Naive B cell (primary cell): ENCODE measurements around the gene DGKI. TPM values are rescaled to one million over a fixed set of nuclear protein-coding genes. Genes with fewer than 3 reads are reported as not detected.
A peak's percentile ranks its signal among the peaks of the same experiment; 100 is the strongest.

Experiments used
- ATAC-seq, 2 donors: fragments of 150-1000 bp; cut with Tn5 transposase; 2 replicates each; pipeline ENCODE4 v1.10.0; 2021; ENCODE audit warnings: low read depth in 2 of 2, mild to moderate bottlenecking in 2 of 2, moderate library complexity in 2 of 2
- DNase-seq: peaks from one replicate; pipeline ENCODE4 v3.0.0; 2022
- H3K27ac Mint-ChIP-seq, 6 donors: one replicate each; pipeline ENCODE4 v1.8.0; 2020 to 2022; ENCODE audit warnings: mild to moderate bottlenecking in 6 of 6, mixed read lengths in 6 of 6, moderate library complexity in 5 of 6, inconsistent platforms in 2 of 6
- H3K27me3 Mint-ChIP-seq, 3 donors: one replicate each; pipeline ENCODE4 v1.8.0; 2021 to 2022; ENCODE audit warnings: mixed read lengths in 3 of 3, mild to moderate bottlenecking in 1 of 3
- H3K36me3 Mint-ChIP-seq, 2 donors: one replicate each; pipeline ENCODE4 v1.8.0; 2020 to 2022; ENCODE audit warnings: mixed read lengths in 2 of 2, inconsistent platforms in 1 of 2, mild to moderate bottlenecking in 1 of 2
- H3K4me1 Mint-ChIP-seq, 3 donors: one replicate each; pipeline ENCODE4 v1.8.0; 2020 to 2022; ENCODE audit warnings: mixed read lengths in 3 of 3, inconsistent platforms in 1 of 3, mild to moderate bottlenecking in 1 of 3, moderate library complexity in 1 of 3
- H3K4me3 Mint-ChIP-seq, 8 donors: one replicate each; pipeline ENCODE4 v1.8.0; 2020 to 2022; ENCODE audit warnings: mild to moderate bottlenecking in 8 of 8, mixed read lengths in 8 of 8, moderate library complexity in 8 of 8, inconsistent platforms in 2 of 8
- H3K9me3 Mint-ChIP-seq, 7 donors: one replicate each; pipeline ENCODE4 v1.8.0; 2020 to 2022; ENCODE audit warnings: mixed read lengths in 7 of 7, mild to moderate bottlenecking in 5 of 7, inconsistent platforms in 2 of 7, moderate library complexity in 1 of 7
- polyA plus RNA-seq, 6 donors: library from polyadenylated mRNA; unstranded; fragments of 300-500 nt; fragmentation: Illumina TruSeq; gene quantifications; one replicate each; pipeline ENCODE4 v1.2.3, GENCODE V29; 2021; ENCODE audit warnings: low read depth in 6 of 6

DGKI gene
- polyA plus RNA-seq, 6 donors from 2014 or later: not detected

GRCh38 chr7:137544453-137545058 lies 302.2 kb downstream of the DGKI start:
- H3K4me1 Mint-ChIP-seq: no peaks in the 10 kb centered on the region
- no peak for ATAC-seq
- peaks cover 0 to 6% (median 0%) of the 10 kb centered on the region in 7 donors for H3K9me3 Mint-ChIP-seq
- no peaks in the 10 kb centered on the region for H3K36me3 Mint-ChIP-seq
- H3K4me3 Mint-ChIP-seq: no peak overlapping the region
- no peak overlapping the region for H3K27ac Mint-ChIP-seq
- no peaks in the 10 kb centered on the region for H3K27me3 Mint-ChIP-seq
- no peak for DNase-seq

- Mint-ChIP-seq H3K27ac (no peak overlapping the region), H3K4me3 (no peak overlapping the region), H3K4me1 (no peaks in the 10 kb centered on the region), H3K27me3 (peaks cover 0 to 5% (median 0%) of the 10 kb centered on the region in 3 donors), H3K9me3 (peaks cover 0 to 4% (median 0%) of the 10 kb centered on the region in 7 donors), H3K36me3 (no peaks in the 10 kb centered on the region)
- ATAC-seq (no peak), DNase-seq (no peak)
These were observed 307.6 kb downstream of the DGKI start for GRCh38 chr7:137539111-137539715.

GRCh38 chr7:137538361-137538762 lies 308.4 kb downstream of the DGKI start:
- ATAC-seq: no peak
- H3K27me3 Mint-ChIP-seq: peaks cover 0 to 5% (median 0%) of the 10 kb centered on the region in 3 donors
- DNase-seq: no peak
- peaks cover 0 to 4% (median 0%) of the 10 kb centered on the region in 7 donors for H3K9me3 Mint-ChIP-seq
- no peak overlapping the region for H3K4me3 Mint-ChIP-seq
- H3K36me3 Mint-ChIP-seq: no peaks in the 10 kb centered on the region
- H3K4me1 Mint-ChIP-seq: no peaks in the 10 kb centered on the region
- no peak overlapping the region for H3K27ac Mint-ChIP-seq

- H3K27ac Mint-ChIP-seq: no peak overlapping the region
- H3K36me3 Mint-ChIP-seq: no peaks in the 10 kb centered on the region
- H3K4me1 Mint-ChIP-seq: no peaks in the 10 kb centered on the region
- H3K27me3 Mint-ChIP-seq: peaks cover 0 to 5% (median 0%) of the 10 kb centered on the region in 3 donors
- no peak for ATAC-seq
- H3K4me3 Mint-ChIP-seq: no peak overlapping the region
- peaks cover 0 to 4% (median 0%) of the 10 kb centered on the region in 7 donors for H3K9me3 Mint-ChIP-seq
- DNase-seq: no peak
These were observed 311.2 kb downstream of the DGKI start for GRCh38 chr7:137535579-137535978.

GRCh38 chr7:137531671-137532070 lies 315.1 kb downstream of the DGKI start:
- Mint-ChIP-seq H3K9me3 (peaks cover 0 to 4% (median 0%) of the 10 kb centered on the region in 7 donors), H3K4me1 (no peaks in the 10 kb centered on the region), H3K27ac (no peak overlapping the region), H3K27me3 (peaks cover 0 to 5% (median 0%) of the 10 kb centered on the region in 3 donors), H3K4me3 (no peak overlapping the region), H3K36me3 (no peaks in the 10 kb centered on the region)
- ATAC-seq: no peak
- DNase-seq: no peak

- peaks cover 0 to 4% (median 0%) of the 10 kb centered on the region in 7 donors for H3K9me3 Mint-ChIP-seq
- H3K4me1 Mint-ChIP-seq: no peaks in the 10 kb centered on the region
- ATAC-seq (no peak), DNase-seq (no peak)
- H3K4me3 Mint-ChIP-seq: no peak overlapping the region
- H3K27ac Mint-ChIP-seq: no peak overlapping the region
- H3K36me3 Mint-ChIP-seq: no peaks in the 10 kb centered on the region
- H3K27me3 Mint-ChIP-seq: no peaks in the 10 kb centered on the region
These were observed 319.1 kb downstream of the DGKI start for GRCh38 chr7:137527634-137528033.

- no peak for ATAC-seq
- no peaks in the 10 kb centered on the region for H3K4me1 Mint-ChIP-seq
These were observed 323.6 kb downstream of the DGKI start for GRCh38 chr7:137523171-137523570.

GRCh38 chr7:137521451-137521850 lies 325.3 kb downstream of the DGKI start:
- Mint-ChIP-seq H3K27me3 (no peaks in the 10 kb centered on the region), H3K4me3 (no peak overlapping the region), H3K4me1 (no peaks in the 10 kb centered on the region), H3K9me3 (peaks cover 0 to 2% (median 0%) of the 10 kb centered on the region in 7 donors), H3K36me3 (no peaks in the 10 kb centered on the region), H3K27ac (no peak overlapping the region)
- ATAC-seq: no peak
- no peak for DNase-seq

More at GRCh38 chr7:137523171-137523570, 323.6 kb downstream of the DGKI start:
- H3K27me3 Mint-ChIP-seq: no peaks in the 10 kb centered on the region
- H3K36me3 Mint-ChIP-seq: no peaks in the 10 kb centered on the region
- H3K27ac Mint-ChIP-seq: no peak overlapping the region
- DNase-seq: no peak
- H3K9me3 Mint-ChIP-seq: peaks cover 0 to 2% (median 0%) of the 10 kb centered on the region in 7 donors
- no peak overlapping the region for H3K4me3 Mint-ChIP-seq

- no peak overlapping the region for H3K4me3 Mint-ChIP-seq
- ATAC-seq (no peak), DNase-seq (no peak)
- no peaks in the 10 kb centered on the region for H3K4me1 Mint-ChIP-seq
- H3K27ac Mint-ChIP-seq: no peak overlapping the region
- H3K27me3 Mint-ChIP-seq: no peaks in the 10 kb centered on the region
- no peaks in the 10 kb centered on the region for H3K36me3 Mint-ChIP-seq
- H3K9me3 Mint-ChIP-seq: peaks cover 0 to 3% (median 1%) of the 10 kb centered on the region in 7 donors
These were observed 326.8 kb downstream of the DGKI start for GRCh38 chr7:137519947-137520346.

GRCh38 chr7:137519181-137519691 lies 327.5 kb downstream of the DGKI start:
- DNase-seq: no peak
- no peaks in the 10 kb centered on the region for H3K4me1 Mint-ChIP-seq
- no peak overlapping the region for H3K4me3 Mint-ChIP-seq
- no peaks in the 10 kb centered on the region for H3K36me3 Mint-ChIP-seq
- H3K27me3 Mint-ChIP-seq: no peaks in the 10 kb centered on the region
- H3K27ac Mint-ChIP-seq: peak overlapping the region in 1 of 6 donors; percentile 3
- ATAC-seq: no peak
- peaks cover 0 to 8% (median 1%) of the 10 kb centered on the region in 7 donors for H3K9me3 Mint-ChIP-seq

- no peak for DNase-seq
- no peaks in the 10 kb centered on the region for H3K27me3 Mint-ChIP-seq
- no peak overlapping the region for H3K27ac Mint-ChIP-seq
- no peaks in the 10 kb centered on the region for H3K4me1 Mint-ChIP-seq
- H3K4me3 Mint-ChIP-seq: no peak overlapping the region
- H3K9me3 Mint-ChIP-seq: peaks cover 0 to 23% (median 4%) of the 10 kb centered on the region in 7 donors
- H3K36me3 Mint-ChIP-seq: no peaks in the 10 kb centered on the region
- no peak for ATAC-seq
These were observed 333.7 kb downstream of the DGKI start for GRCh38 chr7:137513091-137513490.

- ATAC-seq: no peak
- Mint-ChIP-seq H3K4me1 (no peaks in the 10 kb centered on the region), H3K9me3 (peaks cover 3 to 22% (median 6%) of the 10 kb centered on the region in 7 donors), H3K36me3 (no peaks in the 10 kb centered on the region), H3K27me3 (peaks cover 0 to 4% (median 0%) of the 10 kb centered on the region in 3 donors), H3K27ac (no peak overlapping the region), H3K4me3 (no peak overlapping the region)
- DNase-seq: no peak
These were observed 339.7 kb downstream of the DGKI start for GRCh38 chr7:137507096-137507495.

GRCh38 chr7:137506031-137506430 lies 340.7 kb downstream of the DGKI start:
- no peak overlapping the region for H3K27ac Mint-ChIP-seq
- H3K27me3 Mint-ChIP-seq: peaks cover 0 to 4% (median 0%) of the 10 kb centered on the region in 3 donors
- H3K4me3 Mint-ChIP-seq: no peak overlapping the region
- no peaks in the 10 kb centered on the region for H3K36me3 Mint-ChIP-seq
- peaks cover 3 to 22% (median 6%) of the 10 kb centered on the region in 7 donors for H3K9me3 Mint-ChIP-seq
- ATAC-seq: no peak
- no peaks in the 10 kb centered on the region for H3K4me1 Mint-ChIP-seq
- DNase-seq: no peak

GRCh38 chr7:137501562-137501961 lies 345.2 kb downstream of the DGKI start:
- H3K9me3 Mint-ChIP-seq: peaks cover 0 to 7% (median 4%) of the 10 kb centered on the region in 7 donors
- ATAC-seq (no peak), DNase-seq (no peak)
- no peaks in the 10 kb centered on the region for H3K36me3 Mint-ChIP-seq
- peaks cover 0 to 3% (median 0%) of the 10 kb centered on the region in 3 donors for H3K27me3 Mint-ChIP-seq
- no peak overlapping the region for H3K27ac Mint-ChIP-seq
- H3K4me3 Mint-ChIP-seq: no peak overlapping the region
- H3K4me1 Mint-ChIP-seq: no peaks in the 10 kb centered on the region
